Caco-2 (cell line): ENCODE data around the gene CHCHD6. TPM values are rescaled to one million over a fixed set of nuclear protein-coding genes. Genes with fewer than 3 reads are reported as not detected.

Source experiments
- BruUV-seq: library from RNA; stranded (reverse); fragments of 400-500 nt; replicated peaks from 2 replicates; lab custom pipeline; 2021; lab: Mats Ljungman, UMichigan
- CTCF ChIA-PET: fragments of 300-600 bp; sonication (Branson Sonifier 250); formaldehyde crosslinking; loops from one replicate; lab custom pipeline; 2022; ENCODE audit warnings: antibody characterized with exemption; lab: Charles Lee
- POLR2A ChIA-PET: fragments of 300-600 bp; sonication (Branson Sonifier 250); formaldehyde crosslinking; loops from one replicate; lab custom pipeline; 2022; ENCODE audit warnings: antibody characterized with exemption; lab: Charles Lee
- DNase-seq, 2 experiments: peaks; one replicate each; pipeline versions ENCODE4 v3.0.0 to v3.0.0-alpha.2; 2020 to 2022
- H3K27me3 ChIP-seq: replicated peaks from 2 replicates; pipeline ENCODE4 v1.6.0; 2011; ENCODE audit warnings: low read length; ENCODE audit not compliant: control insufficient read depth, insufficient read depth
- H3K36me3 ChIP-seq: 2 replicates; pipeline ENCODE4 v1.5.1; 2011; ENCODE audit warnings: low read length; ENCODE audit not compliant: control insufficient read depth, insufficient read depth
- H3K4me1 ChIP-seq: fragments of 250-450 bp; sonication (Bioruptor Pico); 2 replicates; pipeline ENCODE4 v1.5.1; 2020; ENCODE audit warnings: mild to moderate bottlenecking
- H3K4me3 ChIP-seq: 2 replicates; pipeline ENCODE4 v1.5.1; 2011; ENCODE audit warnings: low read depth, mild to moderate bottlenecking, control low read depth, low read length
- H3K9me3 ChIP-seq: fragments of 250-450 bp; sonication (Bioruptor Pico); 2 replicates; pipeline ENCODE4 v1.5.1; 2020; ENCODE audit warnings: mild to moderate bottlenecking, moderate library complexity
- H3K27ac Mint-ChIP-seq: one replicate; pipeline ENCODE4 v1.8.0; 2022; ENCODE audit warnings: mixed read lengths; ENCODE audit not compliant: unreplicated experiment
- H3K27me3 Mint-ChIP-seq: one replicate; pipeline ENCODE4 v1.8.0; 2022; ENCODE audit warnings: mixed read lengths; ENCODE audit not compliant: insufficient read depth, unreplicated experiment
- H3K36me3 Mint-ChIP-seq: one replicate; pipeline ENCODE4 v1.8.0; 2022; ENCODE audit warnings: mild to moderate bottlenecking, mixed read lengths; ENCODE audit not compliant: insufficient read depth, unreplicated experiment
- H3K4me1 Mint-ChIP-seq: one replicate; pipeline ENCODE4 v1.8.0; 2022; ENCODE audit warnings: low read depth, mixed read lengths; ENCODE audit not compliant: unreplicated experiment
- H3K4me3 Mint-ChIP-seq: one replicate; pipeline ENCODE4 v1.8.0; 2022; ENCODE audit warnings: mild to moderate bottlenecking, moderate library complexity, mixed read lengths; ENCODE audit not compliant: unreplicated experiment
- H3K9me3 Mint-ChIP-seq: one replicate; pipeline ENCODE4 v1.8.0; 2022; ENCODE audit warnings: mixed read lengths; ENCODE audit not compliant: unreplicated experiment
- intact Hi-C: fragments of 100-400 bp; cut with micrococcal nuclease; formaldehyde crosslinking; loops from one replicate; pipeline ENCODE4 v1.10.0; 2022; ENCODE audit not compliant: unreplicated experiment
- total RNA-seq: library from RNA; stranded (reverse); gene quantifications from 2 replicates; pipeline ENCODE4 v1.2.3, GENCODE V29; 2022
- TF ChIP-seq, protein P1 (sequence below), 2 experiments: fragments of 200-600 bp in 1 of 2; IDR thresholded peaks; 1 replicate in 1 of 2; 2 replicates in 1 of 2; pipeline versions ENCODE4 v1.5.1 to v1.8.0; 2011 to 2022; ENCODE audit warnings: antibody characterized with exemption in 1 of 2, control low read depth in 1 of 2, inconsistent platforms in 1 of 2, low read depth in 1 of 2, low read length in 1 of 2, mild to moderate bottlenecking in 1 of 2, moderate library complexity in 1 of 2; ENCODE audit not compliant: insufficient read depth in 1 of 2, severe bottlenecking in 1 of 2, unreplicated experiment in 1 of 2

The CHCHD6 gene
- total RNA-seq, 1 experiment from 2014 or later = 49.5 TPM

DNA sequence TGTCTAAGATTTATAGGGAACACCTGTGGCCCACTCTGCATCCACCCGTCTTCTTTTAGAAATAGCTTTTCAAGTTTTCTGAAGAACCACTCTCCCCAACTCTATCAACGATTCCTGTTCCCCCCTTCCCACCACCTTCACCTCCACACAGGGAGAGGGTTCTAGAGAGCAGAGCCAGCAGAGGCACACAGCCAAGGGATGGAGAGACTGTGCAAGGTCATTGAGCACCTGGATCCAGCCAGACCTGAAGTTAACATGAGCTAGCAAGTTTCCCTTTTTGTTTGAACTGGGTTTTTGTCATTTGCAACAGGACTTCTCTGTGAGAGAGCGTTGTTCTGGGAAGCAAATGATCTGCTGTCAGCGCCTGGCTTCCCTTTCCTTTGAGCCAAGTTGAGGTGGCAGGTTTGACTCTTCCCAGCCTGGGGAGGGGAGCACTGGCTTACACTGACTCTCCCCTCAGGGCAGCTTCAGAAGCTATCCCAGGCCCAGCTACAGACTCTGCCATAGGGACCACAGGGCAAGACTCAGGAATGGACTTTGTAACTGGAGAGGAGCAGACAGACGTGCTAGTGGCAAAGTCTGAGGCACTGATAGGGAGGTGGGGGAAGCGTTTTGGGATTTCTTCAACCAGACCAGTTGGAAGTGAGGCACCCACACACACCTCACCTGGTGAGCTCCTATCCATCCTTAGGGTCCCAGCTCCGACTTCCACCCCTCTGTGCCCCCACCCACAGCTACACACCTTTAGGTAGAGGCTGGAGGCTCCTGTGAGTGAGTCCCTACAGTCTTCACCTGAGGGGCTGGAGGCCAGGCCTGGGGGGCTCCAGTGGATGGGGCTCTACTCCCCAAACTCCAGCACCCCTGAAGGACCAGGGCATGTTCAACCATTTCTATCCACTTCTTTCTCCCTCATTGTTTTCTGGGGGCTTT, 259.5 kb downstream of the CHCHD6 start:
- Histone ChIP-seq H3K36me3 (no peaks in the 10 kb centered on the region; the same call in 1 of the 2 replicates), H3K4me1 (peaks cover 6% of the 10 kb centered on the region; the same call in 1 of the 2 replicates), H3K4me3 (no peak overlapping the region), H3K27me3 (no peaks in the 10 kb centered on the region), H3K9me3 (no peaks in the 10 kb centered on the region)
- H3K27me3 Mint-ChIP-seq = no peaks in the 10 kb centered on the region
- no peak overlapping the region for H3K4me3 Mint-ChIP-seq
- CTCF ChIA-PET = interaction anchor here (0.6 kb wide), 1 partner anchor 19 kb away, joined by 4 read pairs; the partner anchor contains the start of gene PLXNA1
- BruUV-seq = no TSS peak
- intact Hi-C loops = loop anchor here (1.0 kb wide), 1 partner anchor 110 kb away; no protein-coding TSS in a partner anchor
- H3K4me1 Mint-ChIP-seq = peaks cover 14% of the 10 kb centered on the region
- H3K36me3 Mint-ChIP-seq = peaks cover 17% of the 10 kb centered on the region
- no peaks in the 10 kb centered on the region for H3K9me3 Mint-ChIP-seq
- TF ChIP-seq, protein P1, sequence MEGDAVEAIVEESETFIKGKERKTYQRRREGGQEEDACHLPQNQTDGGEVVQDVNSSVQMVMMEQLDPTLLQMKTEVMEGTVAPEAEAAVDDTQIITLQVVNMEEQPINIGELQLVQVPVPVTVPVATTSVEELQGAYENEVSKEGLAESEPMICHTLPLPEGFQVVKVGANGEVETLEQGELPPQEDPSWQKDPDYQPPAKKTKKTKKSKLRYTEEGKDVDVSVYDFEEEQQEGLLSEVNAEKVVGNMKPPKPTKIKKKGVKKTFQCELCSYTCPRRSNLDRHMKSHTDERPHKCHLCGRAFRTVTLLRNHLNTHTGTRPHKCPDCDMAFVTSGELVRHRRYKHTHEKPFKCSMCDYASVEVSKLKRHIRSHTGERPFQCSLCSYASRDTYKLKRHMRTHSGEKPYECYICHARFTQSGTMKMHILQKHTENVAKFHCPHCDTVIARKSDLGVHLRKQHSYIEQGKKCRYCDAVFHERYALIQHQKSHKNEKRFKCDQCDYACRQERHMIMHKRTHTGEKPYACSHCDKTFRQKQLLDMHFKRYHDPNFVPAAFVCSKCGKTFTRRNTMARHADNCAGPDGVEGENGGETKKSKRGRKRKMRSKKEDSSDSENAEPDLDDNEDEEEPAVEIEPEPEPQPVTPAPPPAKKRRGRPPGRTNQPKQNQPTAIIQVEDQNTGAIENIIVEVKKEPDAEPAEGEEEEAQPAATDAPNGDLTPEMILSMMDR (IDR thresholded peaks at IDR 0.05; ENCODE audit: insufficient read depth in 1 of 2, low read depth in 1 of 2, low read length in 1 of 2, severe bottlenecking in 1 of 2, unreplicated experiment in 1 of 2) = no peak
- POLR2A ChIA-PET = no interaction called here
- H3K27ac Mint-ChIP-seq = no peak overlapping the region
- DNase-seq = no peak

DNA sequence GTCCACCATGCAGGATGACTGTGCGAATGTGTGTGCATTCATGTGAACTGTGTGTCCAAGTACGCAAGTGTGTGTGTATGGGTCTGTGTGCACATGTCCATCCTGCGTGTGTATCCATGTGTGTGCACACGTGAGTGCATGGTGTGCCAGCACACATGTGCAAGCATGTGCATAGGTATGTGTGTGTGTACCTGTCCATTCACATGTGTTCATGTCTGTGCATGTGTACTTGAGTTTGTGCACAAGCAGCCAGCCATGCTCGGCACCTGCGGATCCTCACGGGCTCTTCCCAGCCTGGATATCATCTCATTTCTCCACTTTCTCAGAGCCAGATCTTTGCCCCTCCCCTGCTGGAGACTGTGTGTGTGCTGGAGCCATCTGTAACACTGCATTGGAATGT, 260.2 kb downstream of the CHCHD6 start:
- TF ChIP-seq, protein P1 (IDR thresholded peaks at IDR 0.05; ENCODE audit: insufficient read depth in 1 of 2, low read depth in 1 of 2, low read length in 1 of 2, severe bottlenecking in 1 of 2, unreplicated experiment in 1 of 2) = no peak
- no peak for DNase-seq
- Histone ChIP-seq H3K27me3 (no peaks in the 10 kb centered on the region), H3K9me3 (no peaks in the 10 kb centered on the region), H3K4me1 (peaks cover 6% of the 10 kb centered on the region; the same call in 1 of the 2 replicates), H3K4me3 (no peak overlapping the region), H3K36me3 (no peaks in the 10 kb centered on the region; the same call in 1 of the 2 replicates)
- Mint-ChIP-seq H3K4me3 (no peak overlapping the region), H3K4me1 (peaks cover 18% of the 10 kb centered on the region), H3K27me3 (no peaks in the 10 kb centered on the region), H3K27ac (no peak overlapping the region), H3K9me3 (no peaks in the 10 kb centered on the region), H3K36me3 (peaks cover 17% of the 10 kb centered on the region)
- POLR2A ChIA-PET = no interaction called here
- intact Hi-C loops = no loop called here
- CTCF ChIA-PET = interaction anchor here (0.6 kb wide), 1 partner anchor 18 kb away, joined by 4 read pairs; the partner anchor contains the start of gene PLXNA1
- BruUV-seq = no TSS peak

GRCh38 chr3:126964950-126965349, 260.9 kb downstream of the CHCHD6 start:
- Histone ChIP-seq H3K4me3 (no peak overlapping the region), H3K9me3 (no peaks in the 10 kb centered on the region), H3K27me3 (no peaks in the 10 kb centered on the region), H3K4me1 (peaks cover 6% of the 10 kb centered on the region; the same call in 1 of the 2 replicates), H3K36me3 (no peaks in the 10 kb centered on the region; the same call in 1 of the 2 replicates)
- Mint-ChIP-seq H3K4me1 (peaks cover 20% of the 10 kb centered on the region), H3K4me3 (no peak overlapping the region), H3K27ac (no peak overlapping the region), H3K9me3 (no peaks in the 10 kb centered on the region), H3K27me3 (no peaks in the 10 kb centered on the region), H3K36me3 (peaks cover 17% of the 10 kb centered on the region)
- ChIA-PET POLR2A (no interaction called here), CTCF (no interaction called here)
- TF ChIP-seq, protein P1 (IDR thresholded peaks at IDR 0.05; ENCODE audit: insufficient read depth in 1 of 2, low read depth in 1 of 2, low read length in 1 of 2, severe bottlenecking in 1 of 2, unreplicated experiment in 1 of 2) = no peak
- no TSS peak for BruUV-seq
- intact Hi-C loops = loop anchor here (5.0 kb wide), 1 partner anchor 213 kb away; no protein-coding TSS in a partner anchor
- DNase-seq = no peak
